WTC11 (cell line): Measurements from ENCODE around the gene ING5. TPM values are rescaled to one million over a fixed set of nuclear protein-coding genes. Genes with fewer than 3 reads are reported as not detected.

Experiments used
- ATAC-seq: fragments of 200-7000 bp; cut with Tn5 transposase; 2 replicates; pipeline ENCODE4 v1.10.0; 2021; ENCODE audit warnings: mild to moderate bottlenecking, moderate library complexity
- CTCF ChIA-PET: fragments of 300-600 bp; sonication (Branson Sonifier 250); formaldehyde crosslinking; loops from one replicate; lab custom pipeline; 2021; ENCODE audit warnings: antibody characterized with exemption; lab: Charles Lee
- POLR2A ChIA-PET: fragments of 350-600 bp; sonication (Branson Sonifier 250); formaldehyde crosslinking; loops from one replicate; lab custom pipeline; 2021; ENCODE audit warnings: antibody characterized with exemption; lab: Charles Lee
- DNase-seq: peaks from one replicate; pipeline ENCODE4 v3.0.0; 2021; ENCODE audit warnings: low spot score
- H3K27ac Mint-ChIP-seq: 2 replicates; pipeline ENCODE4 v1.8.0; 2021; ENCODE audit warnings: mixed read lengths
- H3K27me3 Mint-ChIP-seq: 2 replicates; pipeline ENCODE4 v1.8.0; 2021; ENCODE audit warnings: low read depth, mild to moderate bottlenecking, moderate library complexity, mixed read lengths
- H3K36me3 Mint-ChIP-seq: 2 replicates; pipeline ENCODE4 v1.8.0; 2021; ENCODE audit warnings: mixed read lengths
- H3K4me1 Mint-ChIP-seq: 2 replicates; pipeline ENCODE4 v1.8.0; 2022; ENCODE audit warnings: mixed read lengths
- H3K4me3 Mint-ChIP-seq: 2 replicates; pipeline ENCODE4 v1.8.0; 2021; ENCODE audit warnings: mild to moderate bottlenecking, moderate library complexity, mixed read lengths
- H3K9me3 Mint-ChIP-seq: 2 replicates; pipeline ENCODE4 v1.8.0; 2021; ENCODE audit warnings: mixed read lengths
- ATF2 ChIP-seq: sonication (generic); formaldehyde crosslinking; IDR thresholded peaks from 2 replicates; pipeline ENCODE4 v1.8.1; 2022; ENCODE audit warnings: low read depth, missing genetic modification reagents, borderline replicate concordance
- E2F1 ChIP-seq: sonication (generic); formaldehyde crosslinking; IDR thresholded peaks from 2 replicates; pipeline ENCODE4 v1.8.0; 2022; ENCODE audit warnings: mild to moderate bottlenecking, missing genetic modification reagents
- EMX1 ChIP-seq: fragments of 250-450 bp; sonication (Bioruptor Pico); IDR thresholded peaks from 2 replicates; pipeline ENCODE4 v1.8.0; 2021; ENCODE audit warnings: mild to moderate bottlenecking
- FOXK1 ChIP-seq: sonication (generic); formaldehyde crosslinking; IDR thresholded peaks from 2 replicates; pipeline ENCODE4 v1.8.0; 2022; ENCODE audit warnings: mild to moderate bottlenecking, moderate library complexity, missing genetic modification reagents
- GTF2I ChIP-seq: fragments of 250-450 bp; sonication (Bioruptor Pico); conservative IDR thresholded peaks from 2 replicates; pipeline ENCODE4 v1.4.0; 2021; ENCODE audit warnings: mild to moderate bottlenecking
- IRF1 ChIP-seq: sonication (generic); formaldehyde crosslinking; IDR thresholded peaks from 2 replicates; pipeline ENCODE4 v1.8.0; 2023; ENCODE audit warnings: missing genetic modification reagents
- OVOL2 ChIP-seq: fragments of 250-450 bp; sonication (Bioruptor Pico); IDR thresholded peaks from 2 replicates; pipeline ENCODE4 v1.9.0; 2021; ENCODE audit warnings: mild to moderate bottlenecking, borderline replicate concordance
- PREB ChIP-seq: sonication (generic); formaldehyde crosslinking; IDR thresholded peaks from 2 replicates; pipeline ENCODE4 v1.8.1; 2022; ENCODE audit warnings: mild to moderate bottlenecking, missing genetic modification reagents, moderate library complexity, borderline replicate concordance
- STAT6 ChIP-seq: sonication (generic); formaldehyde crosslinking; conservative IDR thresholded peaks from 2 replicates; pipeline ENCODE4 v1.8.1; 2023; ENCODE audit warnings: mild to moderate bottlenecking, low read depth, missing genetic modification reagents, moderate library complexity
- ZNF138 ChIP-seq: sonication (generic); formaldehyde crosslinking; conservative IDR thresholded peaks from 2 replicates; pipeline ENCODE4 v1.8.1; 2022; ENCODE audit warnings: mild to moderate bottlenecking, moderate library complexity, missing genetic modification reagents
- ZNF396 ChIP-seq: fragments of 250-450 bp; sonication (Bioruptor Pico); IDR thresholded peaks from 2 replicates; pipeline ENCODE4 v1.8.0; 2021; ENCODE audit warnings: mild to moderate bottlenecking, moderate library complexity, borderline replicate concordance
- ZNF671 ChIP-seq: fragments of 250-450 bp; sonication (Bioruptor Pico); IDR thresholded peaks from 2 replicates; pipeline ENCODE4 v1.8.0; 2021; ENCODE audit warnings: mild to moderate bottlenecking
- total RNA-seq: library from RNA; stranded (reverse); gene quantifications from 3 replicates; pipeline ENCODE4 v1.2.3, GENCODE V29; 2021

The ING5 gene
- total RNA-seq, 1 experiment from 2014 or later: 43.1 TPM

GRCh38 chr2:241754042-241754441, 52.2 kb downstream of the ING5 start (continued):
- TF ChIP-seq ATF2 (CRISPR knock-in tag) (no peak), IRF1 (no peak), ZNF138 (CRISPR knock-in tag) (no peak), E2F1 (CRISPR knock-in tag) (no peak), EMX1 (no peak), GTF2I (CRISPR knock-in tag) (no peak), OVOL2 (CRISPR knock-in tag) (no peak)

GRCh38 chr2:241755166-241755565, 53.3 kb downstream of the ING5 start:
- H3K9me3 Mint-ChIP-seq: peaks cover 4% of the 10 kb centered on the region
- peak overlapping the region; percentile 19; the same call in 1 of the 2 replicates for H3K27ac Mint-ChIP-seq
- no peaks in the 10 kb centered on the region for H3K4me1 Mint-ChIP-seq
- ChIA-PET CTCF (no interaction called here), POLR2A (no interaction called here)
- DNase-seq (no peak), ATAC-seq (no peak)
- no peak overlapping the region for H3K4me3 Mint-ChIP-seq
- H3K36me3 Mint-ChIP-seq: peaks cover 12% of the 10 kb centered on the region
- H3K27me3 Mint-ChIP-seq: no peaks in the 10 kb centered on the region
- no peak for TF ChIP-seq FOXK1 (CRISPR knock-in tag)
- no peak for TF ChIP-seq STAT6 (CRISPR knock-in tag)
- no peak for TF ChIP-seq ZNF671 (CRISPR knock-in tag)
- TF ChIP-seq IRF1: no peak

GRCh38 chr2:241755777-241756176, 53.9 kb downstream of the ING5 start:
- H3K4me3 Mint-ChIP-seq: no peak overlapping the region
- H3K27me3 Mint-ChIP-seq: peaks cover 2% of the 10 kb centered on the region; the same call in 1 of the 2 replicates
- H3K9me3 Mint-ChIP-seq: peaks cover 7% of the 10 kb centered on the region
- DNase-seq: no peak
- ATAC-seq: no peak
- H3K27ac Mint-ChIP-seq: no peak overlapping the region
- ChIA-PET CTCF (no interaction called here), POLR2A (no interaction called here)
- no peak for TF ChIP-seq ZNF396 (CRISPR knock-in tag)
- TF ChIP-seq EMX1: no peak
- no peak for TF ChIP-seq PREB (CRISPR knock-in tag)
- no peaks in the 10 kb centered on the region for H3K4me1 Mint-ChIP-seq
- H3K36me3 Mint-ChIP-seq: peaks cover 16% of the 10 kb centered on the region
